ENCODE measurements around the gene PLEKHH1.

The PLEKHH1 gene

DNA sequence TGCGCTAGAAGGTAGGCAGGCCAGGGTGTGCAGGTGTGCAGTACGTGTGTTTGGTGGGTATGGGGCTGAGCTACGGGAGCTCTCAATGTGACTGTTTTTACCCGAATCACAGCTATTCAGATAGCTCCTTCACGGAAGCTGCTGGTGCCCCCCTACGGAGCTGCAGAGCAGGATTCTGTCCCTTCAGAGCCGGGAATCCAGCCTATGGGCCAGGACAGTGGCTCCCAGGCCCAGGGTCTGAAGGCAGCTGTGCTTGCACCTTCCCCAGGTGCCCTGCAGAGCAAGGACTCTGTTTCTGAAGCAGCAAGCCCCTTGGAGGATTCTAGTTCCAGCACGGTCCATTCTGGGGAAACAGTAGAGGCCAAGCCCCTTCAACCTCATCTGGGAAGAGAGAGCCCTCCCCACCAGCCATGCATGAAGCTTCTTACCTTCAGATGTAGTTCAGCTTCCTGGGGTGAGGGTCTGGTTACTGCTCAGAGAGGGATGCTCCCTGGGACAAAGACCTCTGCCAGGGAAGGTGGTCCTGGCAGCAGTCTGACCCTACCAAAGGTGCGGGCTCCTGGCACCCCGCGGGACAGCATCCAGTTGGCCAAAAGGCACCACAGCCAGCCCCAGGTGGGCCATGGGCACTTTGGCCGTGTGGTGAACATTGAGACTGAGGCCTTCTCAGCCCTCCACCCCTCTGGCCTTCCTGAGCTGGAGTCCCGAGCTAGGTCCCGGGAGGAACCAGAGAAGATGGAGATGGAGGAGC lies 29.1 kb downstream of the PLEKHH1 start:
- Histone ChIP-seq H3K27me3 (ENCODE audit: control insufficient read depth, low read length) (peaks cover 12% of the 10 kb centered on the region; the same call in 1 of the 2 replicates), H3K79me2 (ENCODE audit: control insufficient read depth, low read length) (no peaks in the 10 kb centered on the region), H4K20me1 (ENCODE audit: control insufficient read depth, insufficient read depth, low read depth, low read length) (no peaks in the 10 kb centered on the region), H3K4me1 (ENCODE audit: control insufficient read depth, low read length) (no peaks in the 10 kb centered on the region), H3K4me3 (ENCODE audit: low read length) (no peak overlapping the region), H3K4me2 (ENCODE audit: low read length) (no peak overlapping the region), H3F3A (ENCODE audit: control insufficient read depth, insufficient read depth) (no peaks in the 10 kb centered on the region), H3K9me3 (ENCODE audit: control insufficient read depth, insufficient read depth, low read length) (no peaks in the 10 kb centered on the region), H3K27ac (ENCODE audit: low read depth, low read length) (no peak overlapping the region), H3K9me2 (replicated peaks; ENCODE audit: control insufficient read depth, low read length) (no peaks in the 10 kb centered on the region), H3K36me3 (ENCODE audit: control insufficient read depth, low read length) (no peaks in the 10 kb centered on the region)
- TF ChIP-seq, protein P1, sequence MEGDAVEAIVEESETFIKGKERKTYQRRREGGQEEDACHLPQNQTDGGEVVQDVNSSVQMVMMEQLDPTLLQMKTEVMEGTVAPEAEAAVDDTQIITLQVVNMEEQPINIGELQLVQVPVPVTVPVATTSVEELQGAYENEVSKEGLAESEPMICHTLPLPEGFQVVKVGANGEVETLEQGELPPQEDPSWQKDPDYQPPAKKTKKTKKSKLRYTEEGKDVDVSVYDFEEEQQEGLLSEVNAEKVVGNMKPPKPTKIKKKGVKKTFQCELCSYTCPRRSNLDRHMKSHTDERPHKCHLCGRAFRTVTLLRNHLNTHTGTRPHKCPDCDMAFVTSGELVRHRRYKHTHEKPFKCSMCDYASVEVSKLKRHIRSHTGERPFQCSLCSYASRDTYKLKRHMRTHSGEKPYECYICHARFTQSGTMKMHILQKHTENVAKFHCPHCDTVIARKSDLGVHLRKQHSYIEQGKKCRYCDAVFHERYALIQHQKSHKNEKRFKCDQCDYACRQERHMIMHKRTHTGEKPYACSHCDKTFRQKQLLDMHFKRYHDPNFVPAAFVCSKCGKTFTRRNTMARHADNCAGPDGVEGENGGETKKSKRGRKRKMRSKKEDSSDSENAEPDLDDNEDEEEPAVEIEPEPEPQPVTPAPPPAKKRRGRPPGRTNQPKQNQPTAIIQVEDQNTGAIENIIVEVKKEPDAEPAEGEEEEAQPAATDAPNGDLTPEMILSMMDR (IDR thresholded peaks at IDR 0.05; ENCODE audit: low read depth, low read length, poor library complexity, severe bottlenecking): no peak
- no peak for TF ChIP-seq EZH2phosphoT487 (IDR thresholded peaks at IDR 0.05; ENCODE audit: borderline replicate concordance, low read length)

DNA sequence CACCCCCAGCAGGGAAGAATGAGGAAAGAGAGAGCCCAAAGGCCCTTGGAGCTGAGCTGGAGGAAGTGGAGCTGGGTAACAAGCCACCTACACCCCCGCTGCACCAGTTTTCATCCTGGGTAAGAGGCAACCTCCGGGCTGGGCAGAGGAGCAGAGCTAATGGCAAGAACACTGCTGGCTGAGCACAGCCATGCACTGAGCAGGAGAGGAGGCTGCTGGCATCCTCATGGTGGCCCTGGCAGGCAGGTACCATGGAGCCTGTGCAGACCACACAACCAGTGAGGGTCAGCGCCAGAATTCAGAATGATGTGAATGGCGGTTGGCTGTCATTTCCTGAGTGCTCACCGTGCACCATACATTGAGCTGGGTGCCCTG lies 29.7 kb downstream of the PLEKHH1 start:
- peaks cover 11% of the 10 kb centered on the region; the same call in 1 of the 2 replicates for H3K27me3 ChIP-seq (ENCODE audit: control insufficient read depth, low read length)
- no peaks in the 10 kb centered on the region for H3K79me2 ChIP-seq (ENCODE audit: control insufficient read depth, low read length)
- no peaks in the 10 kb centered on the region for H3K9me2 ChIP-seq (replicated peaks; ENCODE audit: control insufficient read depth, low read length)
- H3K4me1 ChIP-seq (ENCODE audit: control insufficient read depth, low read length): no peaks in the 10 kb centered on the region
- H3K36me3 ChIP-seq (ENCODE audit: control insufficient read depth, low read length): no peaks in the 10 kb centered on the region
- H3K9me3 ChIP-seq (ENCODE audit: control insufficient read depth, insufficient read depth, low read length): no peaks in the 10 kb centered on the region
- H3F3A ChIP-seq (ENCODE audit: control insufficient read depth, insufficient read depth): no peaks in the 10 kb centered on the region
- H3K4me2 ChIP-seq (ENCODE audit: low read length): no peak overlapping the region
- TF ChIP-seq, protein P1 (IDR thresholded peaks at IDR 0.05; ENCODE audit: low read depth, low read length, poor library complexity, severe bottlenecking): no peak
- no peak for TF ChIP-seq EZH2phosphoT487 (IDR thresholded peaks at IDR 0.05; ENCODE audit: borderline replicate concordance, low read length)
- no peak overlapping the region for H3K4me3 ChIP-seq (ENCODE audit: low read length)
- H4K20me1 ChIP-seq (ENCODE audit: control insufficient read depth, insufficient read depth, low read depth, low read length): no peaks in the 10 kb centered on the region
- H3K27ac ChIP-seq (ENCODE audit: low read depth, low read length): no peak overlapping the region

DNA sequence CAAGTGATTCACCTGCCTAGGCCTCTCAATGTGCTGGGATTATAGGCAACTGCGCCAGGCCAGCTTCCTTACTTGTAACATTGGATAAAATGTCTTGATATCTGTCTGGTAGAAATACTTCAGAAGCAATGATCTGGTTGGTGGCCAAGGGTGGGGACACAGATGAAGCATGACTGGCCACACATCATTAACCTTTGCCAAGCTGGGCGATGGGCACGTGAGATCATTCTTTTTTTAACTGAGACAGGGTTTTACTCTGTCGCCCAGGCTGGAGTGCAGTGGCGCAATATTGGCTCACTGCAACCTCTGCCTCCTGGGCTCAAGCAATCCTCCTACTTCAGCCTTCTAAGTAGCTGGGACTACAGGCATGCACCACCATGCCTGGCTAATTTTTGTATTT lies 31.1 kb downstream of the PLEKHH1 start:
- H3K4me3 ChIP-seq (ENCODE audit: low read length): no peak overlapping the region
- no peaks in the 10 kb centered on the region for H3F3A ChIP-seq (ENCODE audit: control insufficient read depth, insufficient read depth)
- H3K79me2 ChIP-seq (ENCODE audit: control insufficient read depth, low read length): no peaks in the 10 kb centered on the region
- H4K20me1 ChIP-seq (ENCODE audit: control insufficient read depth, insufficient read depth, low read depth, low read length): no peaks in the 10 kb centered on the region
- no peak overlapping the region for H3K27ac ChIP-seq (ENCODE audit: low read depth, low read length)
- no peaks in the 10 kb centered on the region for H3K4me1 ChIP-seq (ENCODE audit: control insufficient read depth, low read length)
- H3K27me3 ChIP-seq (ENCODE audit: control insufficient read depth, low read length): peaks cover 3% of the 10 kb centered on the region; the same call in 1 of the 2 replicates
- no peaks in the 10 kb centered on the region for H3K9me3 ChIP-seq (ENCODE audit: control insufficient read depth, insufficient read depth, low read length)
- H3K36me3 ChIP-seq (ENCODE audit: control insufficient read depth, low read length): no peaks in the 10 kb centered on the region
- H3K9me2 ChIP-seq (replicated peaks; ENCODE audit: control insufficient read depth, low read length): no peaks in the 10 kb centered on the region
- H3K4me2 ChIP-seq (ENCODE audit: low read length): no peak overlapping the region
- TF ChIP-seq, protein P1 (IDR thresholded peaks at IDR 0.05; ENCODE audit: low read depth, low read length, poor library complexity, severe bottlenecking): no peak
- TF ChIP-seq EZH2phosphoT487 (IDR thresholded peaks at IDR 0.05; ENCODE audit: borderline replicate concordance, low read length): no peak

All from DOHH2 (cell line).